HG03558 (cell line): Measurements from ENCODE around the gene FBXO24.

ENCODE experiments used
- ATAC-seq: cut with Tn5 transposase; IDR thresholded peaks from one replicate; pipeline ENCODE4 v1.9.1; 2021; ENCODE audit warnings: moderate number of reproducible peaks; ENCODE audit not compliant: unreplicated experiment; ENCODE audit errors: extremely low read depth

Gene FBXO24

GRCh38 chr7:100642534-100642907, 56.4 kb downstream of the FBXO24 start:
- ATAC-seq = no peak

GRCh38 chr7:100649826-100650565, 63.9 kb downstream of the FBXO24 start:
- no peak for ATAC-seq
